B cell (primary cell): ENCODE data around the gene NCL.

Experiments
- CTCF ChIP-seq: fragments of 200-600 bp; IDR thresholded peaks from one replicate; pipeline ENCODE4 v1.8.0; 2022; ENCODE audit warnings: antibody characterized with exemption, mild to moderate bottlenecking
- EZH2 ChIP-seq: IDR thresholded peaks from 2 replicates; pipeline ENCODE4 v1.6.1; 2012; ENCODE audit warnings: borderline replicate concordance, low read depth, mild to moderate bottlenecking, moderate library complexity, low read length; ENCODE audit not compliant: insufficient read depth, poor library complexity, severe bottlenecking

GRCh38 chr2:231488331-231488730, 24.0 kb upstream of the NCL start:
- TF ChIP-seq CTCF (no peak), EZH2 (no peak)
